Keratinocyte (primary cell): ENCODE results near the gene COMT. TPM values are rescaled to one million over a fixed set of nuclear protein-coding genes. Genes with fewer than 3 reads are reported as not detected.

Experiments
- DNase-seq: peaks from one replicate; pipeline ENCODE4 v3.0.0-alpha.2; 2011; ENCODE audit warnings: low read depth, missing footprints, low spot score
- FAIRE-seq: peaks from 2 replicates; lab custom pipeline; 2011; peaks lifted over from hg19 to GRCh38; lab: Jason Lieb, UNC
- H2AFZ ChIP-seq: 2 replicates; pipeline ENCODE4 v1.6.0; 2012; ENCODE audit warnings: low read length, control low read depth, inconsistent platforms; ENCODE audit not compliant: control insufficient read depth
- H3K27ac ChIP-seq: 2 replicates; pipeline ENCODE4 v1.5.1; 2011; ENCODE audit warnings: low read length; ENCODE audit not compliant: control insufficient read depth, insufficient read depth
- H3K27me3 ChIP-seq: 3 replicates; pipeline ENCODE4 v1.6.0; 2011; ENCODE audit warnings: low read length; ENCODE audit not compliant: control insufficient read depth, insufficient read depth; ENCODE audit errors: extremely low read depth
- H3K36me3 ChIP-seq, 2 experiments: 2 replicates in 1 of 2; 3 replicates in 1 of 2; pipeline ENCODE4 v1.5.1; 2011; ENCODE audit warnings: low read length in 2 of 2, mild to moderate bottlenecking in 1 of 2; ENCODE audit not compliant: control insufficient read depth in 2 of 2, insufficient read depth in 2 of 2; ENCODE audit errors: extremely low read depth in 1 of 2
- H3K4me1 ChIP-seq: 3 replicates; pipeline ENCODE4 v1.5.1; 2011; ENCODE audit warnings: low read length; ENCODE audit not compliant: control insufficient read depth, insufficient read depth; ENCODE audit errors: extremely low read depth
- H3K4me2 ChIP-seq: 3 replicates; pipeline ENCODE4 v1.6.0; 2011; ENCODE audit warnings: low read depth, low read length; ENCODE audit not compliant: control insufficient read depth, insufficient read depth; ENCODE audit errors: extremely low read depth
- H3K4me3 ChIP-seq, 3 experiments: fragments of 200-600 bp in 1 of 3; sonication (generic) in 1 of 3; 2 replicates in 2 of 3; 3 replicates in 1 of 3; pipeline ENCODE4 v1.5.1; 2011 to 2016; ENCODE audit warnings: low read length in 3 of 3, mild to moderate bottlenecking in 3 of 3, control low read depth in 2 of 3, inconsistent platforms in 1 of 3, low read depth in 1 of 3, mixed read lengths in 1 of 3, mixed run types in 1 of 3, moderate library complexity in 1 of 3; ENCODE audit not compliant: control insufficient read depth in 2 of 3, insufficient read depth in 2 of 3; ENCODE audit errors: extremely low read depth in 1 of 3
- H3K79me2 ChIP-seq: 2 replicates; pipeline ENCODE4 v1.6.0; 2012; ENCODE audit warnings: low read length; ENCODE audit not compliant: control insufficient read depth, insufficient read depth
- H3K9ac ChIP-seq: 3 replicates; pipeline ENCODE4 v1.6.0; 2011; ENCODE audit warnings: low read length; ENCODE audit not compliant: control insufficient read depth, insufficient read depth; ENCODE audit errors: extremely low read depth
- H3K9me1 ChIP-seq: 3 replicates; pipeline ENCODE4 v1.6.0; 2011; ENCODE audit warnings: low read length; ENCODE audit not compliant: control insufficient read depth, insufficient read depth; ENCODE audit errors: extremely low read depth
- H3K9me3 ChIP-seq: 2 replicates; pipeline ENCODE4 v1.5.1; 2012; ENCODE audit warnings: low read depth, low read length; ENCODE audit not compliant: control insufficient read depth
- H4K20me1 ChIP-seq: 3 replicates; pipeline ENCODE4 v1.6.0; 2011; ENCODE audit warnings: low read length; ENCODE audit not compliant: control insufficient read depth, insufficient read depth; ENCODE audit errors: extremely low read depth
- EZH2 ChIP-seq: IDR thresholded peaks from one replicate; pipeline ENCODE4 v1.6.1; 2012; ENCODE audit warnings: inconsistent platforms, mild to moderate bottlenecking, low read length, moderate library complexity
- dilution Hi-C: fragments of 300-500 bp; cut with MboI; formaldehyde crosslinking; loops from one replicate; pipeline ENCODE4 v1.7.0; 2020; ENCODE audit warnings: low sequenced_read_pairs; ENCODE audit not compliant: extremely low pct_ligation_motif_present
- polyA plus RNA-seq, 5 experiments: library from polyadenylated mRNA; depleted of rRNA in 3 of 5; stranded (reverse) in 3 of 5; stranded (forward) in 1 of 5; unstranded in 1 of 5; fragments of >200 nt; gene quantifications; 1 replicate in 1 of 5; 2 replicates in 3 of 5; 3 replicates in 1 of 5; pipeline versions ENCODE4 v1.2.1 to v1.2.3, GENCODE V29; 2011 to 2012; ENCODE audit warnings: missing spikeins in 2 of 5, low read depth in 1 of 5, low replicate concordance in 1 of 5
- TF ChIP-seq, protein P1 (sequence below), 3 experiments: IDR thresholded peaks in 1 of 3; conservative IDR thresholded peaks in 1 of 3; optimal IDR thresholded peaks in 1 of 3; 2 replicates in 2 of 3; 3 replicates in 1 of 3; pipeline versions ENCODE3 to v1.5.1; 2011; ENCODE audit warnings: low read length in 3 of 3, mild to moderate bottlenecking in 3 of 3, moderate library complexity in 2 of 3, control low read depth in 1 of 3, inconsistent platforms in 1 of 3; ENCODE audit not compliant: insufficient read depth in 2 of 3; ENCODE audit errors: extremely low read depth in 1 of 3

The COMT gene
- polyA plus RNA-seq, 1 donor (not counting 4 experiments of a cell fraction or from before 2014, with no cell fraction given) = 139 TPM

GRCh38 chr22:19974268-19974861, 32.8 kb downstream of the COMT start:
- no peak overlapping the region for H3K4me2 ChIP-seq
- FAIRE-seq (no peak), DNase-seq (no peak)
- H3K9me3 ChIP-seq = no peaks in the 10 kb centered on the region
- no peak overlapping the region for H3K9ac ChIP-seq
- H3K4me3 ChIP-seq = no peak overlapping the region
- peaks cover 3% of the 10 kb centered on the region for H3K9me1 ChIP-seq
- dilution Hi-C loops = no loop called here
- H3K27me3 ChIP-seq = no peaks in the 10 kb centered on the region
- no peak overlapping the region for H2AFZ ChIP-seq
- no peak overlapping the region for H3K27ac ChIP-seq
- H3K4me1 ChIP-seq = peaks cover 18% of the 10 kb centered on the region
- H3K79me2 ChIP-seq = no peaks in the 10 kb centered on the region
- peaks cover 8 to 11% of the 10 kb centered on the region in 2 experiments for H3K36me3 ChIP-seq
- peaks cover 5% of the 10 kb centered on the region for H4K20me1 ChIP-seq
- TF ChIP-seq, protein P1, sequence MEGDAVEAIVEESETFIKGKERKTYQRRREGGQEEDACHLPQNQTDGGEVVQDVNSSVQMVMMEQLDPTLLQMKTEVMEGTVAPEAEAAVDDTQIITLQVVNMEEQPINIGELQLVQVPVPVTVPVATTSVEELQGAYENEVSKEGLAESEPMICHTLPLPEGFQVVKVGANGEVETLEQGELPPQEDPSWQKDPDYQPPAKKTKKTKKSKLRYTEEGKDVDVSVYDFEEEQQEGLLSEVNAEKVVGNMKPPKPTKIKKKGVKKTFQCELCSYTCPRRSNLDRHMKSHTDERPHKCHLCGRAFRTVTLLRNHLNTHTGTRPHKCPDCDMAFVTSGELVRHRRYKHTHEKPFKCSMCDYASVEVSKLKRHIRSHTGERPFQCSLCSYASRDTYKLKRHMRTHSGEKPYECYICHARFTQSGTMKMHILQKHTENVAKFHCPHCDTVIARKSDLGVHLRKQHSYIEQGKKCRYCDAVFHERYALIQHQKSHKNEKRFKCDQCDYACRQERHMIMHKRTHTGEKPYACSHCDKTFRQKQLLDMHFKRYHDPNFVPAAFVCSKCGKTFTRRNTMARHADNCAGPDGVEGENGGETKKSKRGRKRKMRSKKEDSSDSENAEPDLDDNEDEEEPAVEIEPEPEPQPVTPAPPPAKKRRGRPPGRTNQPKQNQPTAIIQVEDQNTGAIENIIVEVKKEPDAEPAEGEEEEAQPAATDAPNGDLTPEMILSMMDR (optimal IDR thresholded peaks at IDR 0.05 in 1 of 3, IDR thresholded peaks at IDR 0.05 in 1 of 3, conservative IDR thresholded peaks at IDR 0.05 in 1 of 3; ENCODE audit: extremely low read depth in 1 of 3, insufficient read depth in 2 of 3, low read length in 3 of 3) = no peak
- no peak for TF ChIP-seq EZH2

GRCh38 chr22:19974935-19975706, 33.5 kb downstream of the COMT start:
- no peak overlapping the region for H3K27ac ChIP-seq
- dilution Hi-C loops = no loop called here
- peaks cover 8 to 9% of the 10 kb centered on the region in 2 experiments for H3K36me3 ChIP-seq
- TF ChIP-seq, protein P1 (optimal IDR thresholded peaks at IDR 0.05 in 1 of 3, IDR thresholded peaks at IDR 0.05 in 1 of 3, conservative IDR thresholded peaks at IDR 0.05 in 1 of 3; ENCODE audit: extremely low read depth in 1 of 3, insufficient read depth in 2 of 3, low read length in 3 of 3) = no peak
- TF ChIP-seq EZH2 = no peak
- no peaks in the 10 kb centered on the region for H3K27me3 ChIP-seq
- H3K4me3 ChIP-seq = no peak overlapping the region
- FAIRE-seq (peak; percentile 63), DNase-seq (no peak)
- H3K9ac ChIP-seq = no peak overlapping the region
- H3K9me1 ChIP-seq = peaks cover 3% of the 10 kb centered on the region
- no peak overlapping the region for H3K4me2 ChIP-seq
- peaks cover 5% of the 10 kb centered on the region for H4K20me1 ChIP-seq
- H2AFZ ChIP-seq = no peak overlapping the region
- no peaks in the 10 kb centered on the region for H3K79me2 ChIP-seq
- no peaks in the 10 kb centered on the region for H3K9me3 ChIP-seq
- peaks cover 18% of the 10 kb centered on the region for H3K4me1 ChIP-seq
